ENCODE data around the gene NELFB. TPM values are rescaled to one million over a fixed set of nuclear protein-coding genes. Genes with fewer than 3 reads are reported as not detected.

Gene NELFB
- total and polyA plus RNA-seq, 9 of the 15 experiments (the other 6 are each of a cell fraction or from before 2014, with no cell fraction given), result 0.24 to 84.0 (median 29.7) TPM

DNA sequence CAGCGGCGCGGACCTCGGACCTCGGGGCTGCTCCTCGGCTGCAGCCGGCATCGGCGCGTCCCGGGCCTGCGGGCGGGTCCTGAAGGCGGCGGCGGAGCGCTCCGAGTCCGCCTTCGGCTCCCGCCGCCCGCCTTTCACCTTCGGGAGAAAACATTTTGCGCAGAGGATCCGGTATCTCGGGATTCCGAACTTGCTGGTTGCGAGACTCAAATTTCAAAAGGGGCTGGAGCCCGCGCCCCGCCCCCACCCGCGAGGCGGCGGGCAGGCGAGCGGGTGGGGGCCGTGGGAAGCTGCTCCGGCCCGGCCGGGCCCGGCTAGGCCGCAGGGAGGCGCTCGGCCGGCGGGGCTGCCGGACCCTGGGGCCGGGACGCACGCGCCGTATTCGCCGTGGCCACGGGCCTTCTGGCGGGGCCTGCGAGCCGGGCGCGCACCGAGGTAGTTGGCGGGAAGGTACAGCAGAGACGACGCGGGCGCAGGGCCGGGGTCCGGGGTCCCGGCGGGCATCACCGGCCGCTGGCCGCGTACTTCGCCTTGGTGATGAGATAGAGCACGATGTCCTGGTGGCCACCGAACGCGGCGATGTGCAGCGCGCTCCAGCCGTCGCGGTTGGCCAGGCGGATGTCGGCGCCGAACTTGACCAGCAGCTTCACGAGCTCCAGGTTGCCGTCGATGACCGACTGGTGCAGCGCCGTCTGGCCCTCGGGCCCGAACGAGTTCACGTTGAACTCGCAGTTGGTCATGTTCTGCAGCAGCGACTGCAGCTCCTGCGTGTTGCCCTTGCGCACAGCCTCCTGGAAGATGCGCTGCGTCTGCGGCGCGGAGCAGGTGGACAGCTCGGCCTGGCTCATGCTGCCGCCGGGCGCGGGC lies 46.2 kb downstream of the NELFB start (continued):
- TF ChIP-seq, protein P1, sequence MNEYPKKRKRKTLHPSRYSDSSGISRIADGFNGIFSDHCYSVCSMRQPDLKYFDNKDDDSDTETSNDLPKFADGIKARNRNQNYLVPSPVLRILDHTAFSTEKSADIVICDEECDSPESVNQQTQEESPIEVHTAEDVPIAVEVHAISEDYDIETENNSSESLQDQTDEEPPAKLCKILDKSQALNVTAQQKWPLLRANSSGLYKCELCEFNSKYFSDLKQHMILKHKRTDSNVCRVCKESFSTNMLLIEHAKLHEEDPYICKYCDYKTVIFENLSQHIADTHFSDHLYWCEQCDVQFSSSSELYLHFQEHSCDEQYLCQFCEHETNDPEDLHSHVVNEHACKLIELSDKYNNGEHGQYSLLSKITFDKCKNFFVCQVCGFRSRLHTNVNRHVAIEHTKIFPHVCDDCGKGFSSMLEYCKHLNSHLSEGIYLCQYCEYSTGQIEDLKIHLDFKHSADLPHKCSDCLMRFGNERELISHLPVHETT (CRISPR knock-in tag; conservative IDR thresholded peaks at IDR 0.05 in 1 of 2, IDR thresholded peaks at IDR 0.05 in 1 of 2), result peak in 1 of 2 experiments; percentile 60; a peak in 1 of 4 replicates
- TF ChIP-seq ATF1 (CRISPR knock-in tag; IDR thresholded peaks at IDR 0.05) (no peak), ATF1 (tag; IDR thresholded peaks at IDR 0.05) (peak; percentile 49; the same call in 1 of the 2 replicates), TEAD4 (IDR thresholded peaks at IDR 0.05; ENCODE audit: low read length) (no peak), TEAD4 (CRISPR knock-in tag; IDR thresholded peaks at IDR 0.05; ENCODE audit: borderline replicate concordance) (peak; percentile 87), FOXP1 (CRISPR knock-in tag; IDR thresholded peaks at IDR 0.05) (peak; percentile 94), NCOA2 (IDR thresholded peaks at IDR 0.05; ENCODE audit: partially characterized antibody in 2 of 2) (no peak), MCM7 (IDR thresholded peaks at IDR 0.05) (no peak), ZFX (CRISPR knock-in tag; IDR thresholded peaks at IDR 0.05) (peak; percentile 95), TBP (optimal IDR thresholded peaks at IDR 0.05; ENCODE audit: low read depth, low read length) (no peak), ARNT (IDR thresholded peaks at IDR 0.05) (no peak), SLC30A9 (CRISPR knock-in tag; IDR thresholded peaks at IDR 0.05) (no peak), IRF2 (CRISPR knock-in tag; IDR thresholded peaks at IDR 0.05) (no peak), C11orf30 (IDR thresholded peaks at IDR 0.05; ENCODE audit: low read depth) (no peak), ZNF583 (CRISPR knock-in tag; IDR thresholded peaks at IDR 0.05) (no peak), KLF13 (tag; IDR thresholded peaks at IDR 0.05; ENCODE audit: borderline replicate concordance, low read depth) (no peak), SMARCA4 (IDR thresholded peaks at IDR 0.05) (no peak), ASH1L (IDR thresholded peaks at IDR 0.05; ENCODE audit: borderline replicate concordance, low read depth, partially characterized antibody) (no peak)
- TF ChIP-seq, protein P2, sequence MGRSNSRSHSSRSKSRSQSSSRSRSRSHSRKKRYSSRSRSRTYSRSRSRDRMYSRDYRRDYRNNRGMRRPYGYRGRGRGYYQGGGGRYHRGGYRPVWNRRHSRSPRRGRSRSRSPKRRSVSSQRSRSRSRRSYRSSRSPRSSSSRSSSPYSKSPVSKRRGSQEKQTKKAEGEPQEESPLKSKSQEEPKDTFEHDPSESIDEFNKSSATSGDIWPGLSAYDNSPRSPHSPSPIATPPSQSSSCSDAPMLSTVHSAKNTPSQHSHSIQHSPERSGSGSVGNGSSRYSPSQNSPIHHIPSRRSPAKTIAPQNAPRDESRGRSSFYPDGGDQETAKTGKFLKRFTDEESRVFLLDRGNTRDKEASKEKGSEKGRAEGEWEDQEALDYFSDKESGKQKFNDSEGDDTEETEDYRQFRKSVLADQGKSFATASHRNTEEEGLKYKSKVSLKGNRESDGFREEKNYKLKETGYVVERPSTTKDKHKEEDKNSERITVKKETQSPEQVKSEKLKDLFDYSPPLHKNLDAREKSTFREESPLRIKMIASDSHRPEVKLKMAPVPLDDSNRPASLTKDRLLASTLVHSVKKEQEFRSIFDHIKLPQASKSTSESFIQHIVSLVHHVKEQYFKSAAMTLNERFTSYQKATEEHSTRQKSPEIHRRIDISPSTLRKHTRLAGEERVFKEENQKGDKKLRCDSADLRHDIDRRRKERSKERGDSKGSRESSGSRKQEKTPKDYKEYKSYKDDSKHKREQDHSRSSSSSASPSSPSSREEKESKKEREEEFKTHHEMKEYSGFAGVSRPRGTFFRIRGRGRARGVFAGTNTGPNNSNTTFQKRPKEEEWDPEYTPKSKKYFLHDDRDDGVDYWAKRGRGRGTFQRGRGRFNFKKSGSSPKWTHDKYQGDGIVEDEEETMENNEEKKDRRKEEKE (IDR thresholded peaks at IDR 0.05; ENCODE audit: borderline replicate concordance in 1 of 2, control insufficient read depth in 1 of 2, low read depth in 2 of 2, low read length in 1 of 2), result no peak
- TF ChIP-seq, protein P3, sequence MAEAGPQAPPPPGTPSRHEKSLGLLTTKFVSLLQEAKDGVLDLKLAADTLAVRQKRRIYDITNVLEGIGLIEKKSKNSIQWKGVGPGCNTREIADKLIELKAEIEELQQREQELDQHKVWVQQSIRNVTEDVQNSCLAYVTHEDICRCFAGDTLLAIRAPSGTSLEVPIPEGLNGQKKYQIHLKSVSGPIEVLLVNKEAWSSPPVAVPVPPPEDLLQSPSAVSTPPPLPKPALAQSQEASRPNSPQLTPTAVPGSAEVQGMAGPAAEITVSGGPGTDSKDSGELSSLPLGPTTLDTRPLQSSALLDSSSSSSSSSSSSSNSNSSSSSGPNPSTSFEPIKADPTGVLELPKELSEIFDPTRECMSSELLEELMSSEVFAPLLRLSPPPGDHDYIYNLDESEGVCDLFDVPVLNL (CRISPR knock-in tag; IDR thresholded peaks at IDR 0.05; ENCODE audit: low read depth), result no peak
- TF ChIP-seq, protein P4, sequence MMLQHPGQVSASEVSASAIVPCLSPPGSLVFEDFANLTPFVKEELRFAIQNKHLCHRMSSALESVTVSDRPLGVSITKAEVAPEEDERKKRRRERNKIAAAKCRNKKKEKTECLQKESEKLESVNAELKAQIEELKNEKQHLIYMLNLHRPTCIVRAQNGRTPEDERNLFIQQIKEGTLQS (IDR thresholded peaks at IDR 0.05), result no peak
- TF ChIP-seq, protein P4 (CRISPR knock-in tag; conservative IDR thresholded peaks at IDR 0.05), result no peak; the same call in 1 of the 2 replicates
